H9 (cell line): ENCODE results near the gene HIF1A. TPM values are rescaled to one million over a fixed set of nuclear protein-coding genes. Genes with fewer than 3 reads are reported as not detected.
A peak's percentile ranks its signal among the peaks of the same experiment; 100 is the strongest.

ENCODE experiments used
- DNase-seq: peaks from one replicate; pipeline ENCODE4 v3.0.0-alpha.2; 2017
- H2AFZ ChIP-seq: one replicate; pipeline ENCODE4 v1.6.1; 2013; ENCODE audit warnings: mild to moderate bottlenecking, low read length, control low read depth, moderate library complexity
- H2AK5ac ChIP-seq: 2 replicates; pipeline ENCODE4 v1.6.1; 2013; ENCODE audit warnings: low read length, control low read depth, mixed read lengths; ENCODE audit not compliant: insufficient read length
- H2BK120ac ChIP-seq: one replicate; pipeline ENCODE4 v1.6.1; 2013; ENCODE audit warnings: low read depth, mild to moderate bottlenecking, low read length, control low read depth, inconsistent platforms; ENCODE audit not compliant: poor library complexity, severe bottlenecking
- H2BK12ac ChIP-seq: 2 replicates; pipeline ENCODE4 v1.6.1; 2013; ENCODE audit warnings: low read length, control low read depth, mixed read lengths, low read depth; ENCODE audit not compliant: insufficient read length
- H2BK15ac ChIP-seq: 2 replicates; pipeline ENCODE4 v1.6.1; 2013; ENCODE audit warnings: low read depth, low read length, control low read depth
- H2BK20ac ChIP-seq: one replicate; pipeline ENCODE4 v1.6.1; 2013; ENCODE audit warnings: low read depth, mild to moderate bottlenecking, low read length, control low read depth, inconsistent platforms; ENCODE audit not compliant: poor library complexity, severe bottlenecking
- H2BK5ac ChIP-seq: 2 replicates; pipeline ENCODE4 v1.6.1; 2013; ENCODE audit warnings: low read length, control low read depth, mixed read lengths; ENCODE audit not compliant: insufficient read length
- H3K14ac ChIP-seq: 2 replicates; pipeline ENCODE4 v1.6.1; 2013; ENCODE audit warnings: low read length, control low read depth; ENCODE audit not compliant: insufficient read depth
- H3K18ac ChIP-seq: 2 replicates; pipeline ENCODE4 v1.6.1; 2013; ENCODE audit warnings: low read depth, mild to moderate bottlenecking, mixed read lengths, low read length, control low read depth; ENCODE audit not compliant: insufficient read length
- H3K23ac ChIP-seq: 2 replicates; pipeline ENCODE4 v1.6.1; 2013; ENCODE audit warnings: low read length, control low read depth, mixed read lengths, low read depth; ENCODE audit not compliant: insufficient read length
- H3K23me2 ChIP-seq: 2 replicates; pipeline ENCODE4 v1.6.1; 2013; ENCODE audit warnings: low read depth, mild to moderate bottlenecking, mixed read lengths, low read length, control low read depth; ENCODE audit not compliant: insufficient read length, poor library complexity, severe bottlenecking
- H3K27ac ChIP-seq: 2 replicates; pipeline ENCODE4 v1.5.1; 2013; ENCODE audit warnings: low read length, control low read depth, mixed read lengths, low read depth; ENCODE audit not compliant: insufficient read length
- H3K27me3 ChIP-seq: 2 replicates; pipeline ENCODE4 v1.6.1; 2013; ENCODE audit warnings: low read length, control low read depth, inconsistent platforms; ENCODE audit not compliant: insufficient read depth
- H3K4ac ChIP-seq: 2 replicates; pipeline ENCODE4 v1.6.1; 2013; ENCODE audit warnings: low read depth, mild to moderate bottlenecking, control low read depth, inconsistent platforms, low read length, moderate library complexity
- H3K4me1 ChIP-seq: 2 replicates; pipeline ENCODE4 v1.6.1; 2013; ENCODE audit warnings: low read length, control low read depth, inconsistent platforms; ENCODE audit not compliant: insufficient read depth
- H3K4me2 ChIP-seq: 2 replicates; pipeline ENCODE4 v1.6.1; 2013; ENCODE audit warnings: low read length, control low read depth, mixed read lengths; ENCODE audit not compliant: insufficient read length, insufficient read depth
- H3K56ac ChIP-seq: 2 replicates; pipeline ENCODE4 v1.6.1; 2013; ENCODE audit warnings: low read depth, mild to moderate bottlenecking, mixed read lengths, low read length, control low read depth; ENCODE audit not compliant: insufficient read length
- H3K79me1 ChIP-seq: 2 replicates; pipeline ENCODE4 v1.6.1; 2013; ENCODE audit warnings: low read depth, mild to moderate bottlenecking, moderate library complexity, low read length, control low read depth, inconsistent platforms; ENCODE audit not compliant: insufficient read depth, poor library complexity, severe bottlenecking
- H3K79me2 ChIP-seq: 2 replicates; pipeline ENCODE4 v1.6.1; 2013; ENCODE audit warnings: low read length, control low read depth, inconsistent platforms; ENCODE audit not compliant: insufficient read depth
- H3K9ac ChIP-seq: 2 replicates; pipeline ENCODE4 v1.6.1; 2013; ENCODE audit warnings: low read length, control low read depth, mixed read lengths; ENCODE audit not compliant: insufficient read length; ENCODE audit errors: extremely low read depth
- H3K9me3 ChIP-seq: one replicate; pipeline ENCODE4 v1.6.1; 2013; ENCODE audit warnings: low read depth, low read length, inconsistent platforms; ENCODE audit not compliant: control insufficient read depth
- H3T11ph ChIP-seq: one replicate; pipeline ENCODE4 v1.6.1; 2013; ENCODE audit warnings: mild to moderate bottlenecking, low read length, control low read depth, inconsistent platforms
- H4K20me1 ChIP-seq: one replicate; pipeline ENCODE4 v1.6.1; 2013; ENCODE audit not compliant: control insufficient read depth, insufficient read length, insufficient read depth
- H4K5ac ChIP-seq: 2 replicates; pipeline ENCODE4 v1.6.1; 2013; ENCODE audit warnings: low read depth, mild to moderate bottlenecking, mixed read lengths, low read length, control low read depth; ENCODE audit not compliant: insufficient read length
- H4K8ac ChIP-seq: replicated peaks from 2 replicates; pipeline ENCODE4 v1.6.1; 2013; ENCODE audit warnings: low read length, control low read depth, mixed read lengths, low read depth; ENCODE audit not compliant: insufficient read length
- H4K91ac ChIP-seq: 2 replicates; pipeline ENCODE4 v1.6.1; 2013; ENCODE audit warnings: low read depth, mild to moderate bottlenecking, moderate library complexity, mixed read lengths, low read length, control low read depth; ENCODE audit not compliant: insufficient read length
- H3K27ac Mint-ChIP-seq, 3 experiments: 2 replicates in 2 of 3; 3 replicates in 1 of 3; pipeline ENCODE4 v1.8.0; 2020 to 2021; ENCODE audit warnings: mixed read lengths in 3 of 3, mild to moderate bottlenecking in 1 of 3, moderate library complexity in 1 of 3
- H3K27me3 Mint-ChIP-seq: 2 replicates; pipeline ENCODE4 v1.8.0; 2021; ENCODE audit warnings: low read depth, mild to moderate bottlenecking, moderate library complexity, mixed read lengths
- H3K36me3 Mint-ChIP-seq, 3 experiments: 2 replicates in 2 of 3; 3 replicates in 1 of 3; pipeline ENCODE4 v1.8.0; 2020 to 2021; ENCODE audit warnings: low read depth in 3 of 3, mixed read lengths in 3 of 3; ENCODE audit not compliant: insufficient read depth in 1 of 3
- H3K4me1 Mint-ChIP-seq, 2 experiments: 2 replicates each; pipeline ENCODE4 v1.8.0; 2020; ENCODE audit warnings: mixed read lengths in 2 of 2
- H3K4me3 Mint-ChIP-seq, 2 experiments: 2 replicates in 1 of 2; 3 replicates in 1 of 2; pipeline ENCODE4 v1.8.0; 2020 to 2021; ENCODE audit warnings: mild to moderate bottlenecking in 2 of 2, mixed read lengths in 2 of 2, moderate library complexity in 1 of 2
- H3K9me3 Mint-ChIP-seq, 2 experiments: 2 replicates in 1 of 2; 3 replicates in 1 of 2; pipeline ENCODE4 v1.8.0; 2020; ENCODE audit warnings: mild to moderate bottlenecking in 2 of 2, mixed read lengths in 2 of 2, moderate library complexity in 1 of 2
- CTCF ChIP-seq: fragments of 200-600 bp; sonication (generic); conservative IDR thresholded peaks from 3 replicates; pipeline ENCODE4 v1.8.0; 2021; ENCODE audit warnings: antibody characterized with exemption, mild to moderate bottlenecking
- WGBS: extraction: QIAGEN DNeasy Blood & Tissue Kit; methylation state at CpG from one replicate; pipeline ENCODE4 v1.1.7; 2013; ENCODE audit warnings: missing lambda C conversion rate, low lambda C conversion rate, mixed read lengths; ENCODE audit not compliant: insufficient read length; ENCODE audit errors: extremely low coverage; 5-methylcytosine and 5-hydroxymethylcytosine counted together
- total RNA-seq: library from RNA; stranded (reverse); gene quantifications from 2 replicates; pipeline ENCODE4 v1.2.1, GENCODE V29; 2021

Gene HIF1A
- total RNA-seq, 1 experiment from 2014 or later = 154 TPM

GRCh38 chr14:61653507-61653906 is 41.8 kb upstream of the HIF1A start:
- Histone ChIP-seq H3K14ac (no peak overlapping the region), H2BK15ac (no peak overlapping the region), H3K79me2 (no peaks in the 10 kb centered on the region), H3K9me3 (no peaks in the 10 kb centered on the region), H4K91ac (no peak overlapping the region), H2BK20ac (no peak overlapping the region), H3K4me1 (no peaks in the 10 kb centered on the region), H3K79me1 (no peaks in the 10 kb centered on the region), H2AK5ac (no peak overlapping the region), H2BK120ac (no peak overlapping the region), H4K8ac (no peak overlapping the region), H4K5ac (no peak overlapping the region), H3K18ac (no peak overlapping the region), H3K23ac (no peak overlapping the region), H2BK12ac (no peak overlapping the region), H3K9ac (no peak overlapping the region), H3K4me2 (no peak overlapping the region), H2BK5ac (no peak overlapping the region), H2AFZ (no peak overlapping the region), H3T11ph (no peak overlapping the region), H3K23me2 (no peaks in the 10 kb centered on the region), H4K20me1 (no peaks in the 10 kb centered on the region), H3K27me3 (no peaks in the 10 kb centered on the region), H3K4ac (no peak overlapping the region), H3K27ac (no peak overlapping the region), H3K56ac (no peak overlapping the region)
- Mint-ChIP-seq H3K9me3 (no peaks in the 10 kb centered on the region), H3K27me3 (no peaks in the 10 kb centered on the region), H3K27ac (peak overlapping the region in 1 of 3 experiments; percentile 29; a peak in 1 of 7 replicates), H3K36me3 (no peaks in the 10 kb centered on the region), H3K4me3 (no peak overlapping the region), H3K4me1 (no peaks in the 10 kb centered on the region)
- no peak for DNase-seq
- no CpG with 5 or more reads among the region's 6 CpGs for WGBS
- TF ChIP-seq CTCF = no peak
